ENCODE measurements around the gene RGN.
"Not testable (repeated sequence)": the region's sequence is repeated elsewhere in the genome, so short reads cannot be mapped to it uniquely, and the experiment has no call there.

The RGN gene

GRCh38 chrX:47129157-47129898, 51.1 kb downstream of the RGN start:
- DNase-seq = peak; percentile 74

- DNase-seq = no peak
Observed at GRCh38 chrX:47129899-47130358, 51.7 kb downstream of the RGN start.

- DNase-seq = no peak
Observed at GRCh38 chrX:47133493-47133892, 55.2 kb downstream of the RGN start.

- not testable (repeated sequence) for DNase-seq
Observed at GRCh38 chrX:47135650-47136049, 57.4 kb downstream of the RGN start.

- DNase-seq = no peak
Observed at GRCh38 chrX:47138171-47138570, 59.9 kb downstream of the RGN start.
